ENCODE results near the gene CD19. TPM values are rescaled to one million over a fixed set of nuclear protein-coding genes. Genes with fewer than 3 reads are reported as not detected.
"Not testable (repeated sequence)": the region's sequence is repeated elsewhere in the genome, so short reads cannot be mapped to it uniquely, and the experiment has no call there.

CD19 gene
- total and polyA plus RNA-seq, 11 donors: 0.10 to 0.44 (median 0.22) TPM; not detected in 7

DNA sequence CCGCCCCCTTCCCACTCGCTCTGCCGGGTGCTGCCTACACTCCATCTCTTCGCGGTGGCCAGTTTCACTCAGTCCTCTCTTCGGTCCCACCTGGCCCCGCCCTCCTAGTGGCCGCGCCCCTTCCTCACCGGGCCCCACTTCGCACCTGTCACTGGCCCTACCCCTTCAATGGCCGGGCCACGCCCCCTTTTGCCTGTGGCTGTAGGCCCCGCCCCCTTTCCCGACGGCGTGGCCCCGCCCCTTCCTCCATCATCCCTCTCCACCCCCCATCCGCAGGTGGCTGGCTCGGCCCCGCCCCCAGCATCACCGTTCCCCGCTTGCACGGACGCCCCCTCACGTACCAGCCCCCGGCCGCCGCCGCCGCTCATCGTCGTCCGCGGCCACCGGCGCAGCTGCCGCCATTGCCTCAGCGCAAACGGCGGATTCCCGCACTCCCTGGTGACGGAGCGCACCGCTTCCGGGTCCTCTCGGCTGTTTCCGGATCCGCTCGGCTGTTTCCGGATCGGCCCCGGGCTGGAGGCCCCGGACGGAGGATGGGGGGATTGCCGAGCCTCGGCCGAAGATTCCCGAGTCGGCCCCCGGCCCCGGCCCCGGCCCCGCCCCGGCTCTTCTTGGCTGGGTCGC, 6.9 kb upstream of the CD19 start, which contains the start of gene RABEP2:
RABEP2 (minus strand) TSS at position 477 of the 624 bp plus-strand sequence; CDS start at position 402, 75 bp downstream.
- peak in 1 of 2 donors; percentile 27 for TF ChIP-seq POLR2A (IDR thresholded peaks at IDR 0.05)
- TF ChIP-seq, protein P1, sequence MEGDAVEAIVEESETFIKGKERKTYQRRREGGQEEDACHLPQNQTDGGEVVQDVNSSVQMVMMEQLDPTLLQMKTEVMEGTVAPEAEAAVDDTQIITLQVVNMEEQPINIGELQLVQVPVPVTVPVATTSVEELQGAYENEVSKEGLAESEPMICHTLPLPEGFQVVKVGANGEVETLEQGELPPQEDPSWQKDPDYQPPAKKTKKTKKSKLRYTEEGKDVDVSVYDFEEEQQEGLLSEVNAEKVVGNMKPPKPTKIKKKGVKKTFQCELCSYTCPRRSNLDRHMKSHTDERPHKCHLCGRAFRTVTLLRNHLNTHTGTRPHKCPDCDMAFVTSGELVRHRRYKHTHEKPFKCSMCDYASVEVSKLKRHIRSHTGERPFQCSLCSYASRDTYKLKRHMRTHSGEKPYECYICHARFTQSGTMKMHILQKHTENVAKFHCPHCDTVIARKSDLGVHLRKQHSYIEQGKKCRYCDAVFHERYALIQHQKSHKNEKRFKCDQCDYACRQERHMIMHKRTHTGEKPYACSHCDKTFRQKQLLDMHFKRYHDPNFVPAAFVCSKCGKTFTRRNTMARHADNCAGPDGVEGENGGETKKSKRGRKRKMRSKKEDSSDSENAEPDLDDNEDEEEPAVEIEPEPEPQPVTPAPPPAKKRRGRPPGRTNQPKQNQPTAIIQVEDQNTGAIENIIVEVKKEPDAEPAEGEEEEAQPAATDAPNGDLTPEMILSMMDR (IDR thresholded peaks at IDR 0.05): no peak
- intact Hi-C loops (cut with DNase I): loop anchor here in 7 of 10 donors (1.0 to 10.0 kb wide), 10 partner anchors 20 to 103 kb away; partner anchors contain the start of genes SH2B1 (in 4 of the 7), ATP2A1 (in 1 of the 7), ATXN2L (in 1 of the 7) and NFATC2IP (in 1 of the 7)
- H3K4me1 ChIP-seq: peaks cover 0 to 14% (median 8%) of the 10 kb centered on the region in 12 donors

DNA sequence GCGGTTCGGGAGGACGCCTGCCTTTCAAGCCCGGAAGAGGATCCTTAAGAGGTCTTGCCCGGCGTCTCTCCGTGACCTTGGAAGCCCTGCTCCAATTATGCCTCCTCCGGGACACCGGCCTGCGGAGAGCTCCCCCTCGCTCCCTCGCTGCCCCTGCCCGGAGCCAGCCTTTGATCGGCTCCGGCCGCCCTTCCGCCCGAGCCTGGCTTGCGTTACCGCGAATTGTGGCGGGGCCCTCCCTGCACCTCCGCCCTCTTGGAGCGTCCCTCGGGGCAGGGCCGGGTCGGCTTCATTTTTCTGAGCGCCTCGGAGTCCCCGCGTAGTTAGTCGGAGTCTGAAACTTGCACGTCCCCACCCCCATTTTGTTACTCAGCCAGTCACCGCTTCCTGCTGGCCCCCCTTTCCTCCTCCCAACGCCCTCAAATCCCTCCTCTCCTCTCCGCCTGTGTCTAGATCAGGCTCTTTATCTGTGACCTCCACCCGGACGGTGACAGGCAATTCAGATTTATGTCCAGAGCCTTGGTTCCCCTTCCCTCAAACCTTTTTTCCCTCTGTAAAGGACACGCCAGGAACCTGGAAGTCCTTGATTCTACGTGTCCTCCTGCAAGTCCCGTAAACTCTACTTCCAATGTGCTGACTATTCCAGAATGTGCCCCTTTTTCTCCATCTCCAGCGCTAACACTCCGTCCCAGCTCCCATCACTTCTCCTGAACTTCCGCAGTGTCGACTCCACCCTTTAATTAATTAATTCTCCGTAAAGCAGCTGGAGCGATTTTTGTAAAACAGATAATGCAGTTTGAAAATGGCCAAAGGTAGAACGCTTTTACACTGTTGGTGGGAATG, 6.2 kb upstream of the CD19 start:
- Histone ChIP-seq H3K27ac (peak overlapping the region; percentile 87 to 100 (median 99)), H3K4me3 (peak overlapping the region; percentile 62 to 95 (median 83)), H3K27me3 (no peaks in the 10 kb centered on the region), H3K4me1 (peaks cover 0 to 14% (median 8%) of the 10 kb centered on the region in 12 donors), H3K36me3 (peaks cover 0 to 23% (median 4%) of the 10 kb centered on the region in 9 donors), H3K9me3 (no peaks in the 10 kb centered on the region)
- ATAC-seq (peak; percentile 73 to 83 (median 82)), DNase-seq (peak; percentile 86 to 90 (median 89))
- WGBS, 4 donors: 1 to 2% (median 1%) methylated on average over 23 to 48 of the region's 48 CpGs
- TF ChIP-seq, protein P1 (IDR thresholded peaks at IDR 0.05): peak in 1 of 12 donors; percentile 12
- TF ChIP-seq POLR2A (IDR thresholded peaks at IDR 0.05): peak in 1 of 2 donors; percentile 51
- intact Hi-C loops (cut with DNase I): loop anchor here in 5 of 10 donors (1.0 to 10.0 kb wide), 8 partner anchors 19 to 103 kb away; partner anchors contain the start of genes SH2B1 (in 4 of the 5), ATXN2L (in 1 of the 5), NFATC2IP (in 1 of the 5) and TUFM (in 1 of the 5)

More for the DNA sequence above, 6.9 kb upstream of the CD19 start, which contains the start of gene RABEP2:
- peak; percentile 93 to 98 (median 93) for DNase-seq
- ATAC-seq: peak; percentile 84 to 94 (median 94)
- WGBS, 4 donors: 1 to 4% (median 1%) methylated on average over 26 to 66 of the region's 66 CpGs
- Histone ChIP-seq H3K36me3 (peaks cover 0 to 26% (median 8%) of the 10 kb centered on the region in 9 donors), H3K4me3 (peak within 1 kb of the TSS; percentile 62 to 95 (median 83)), H3K27ac (peak within 1 kb of the TSS; percentile 87 to 100 (median 99)), H3K9me3 (no peaks in the 10 kb centered on the region), H3K27me3 (no peaks in the 10 kb centered on the region)

DNA sequence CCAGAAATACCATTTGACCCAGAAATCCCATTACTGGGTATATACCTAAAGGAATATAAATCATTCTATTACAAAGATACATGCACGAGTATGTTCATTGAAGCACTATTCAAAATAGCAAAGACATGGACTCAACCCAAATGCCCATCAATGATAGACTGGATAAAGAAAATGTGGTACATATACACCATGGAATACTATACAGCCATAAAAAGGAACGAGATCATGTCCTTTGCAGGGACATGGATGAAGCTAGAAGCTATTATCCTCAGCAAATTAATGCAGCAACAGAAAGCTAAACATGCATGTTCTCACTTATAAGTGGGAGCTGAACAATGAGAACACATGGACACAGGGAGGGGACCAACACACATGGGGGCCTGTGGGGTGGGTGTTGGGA, 5.5 kb upstream of the CD19 start:
- intact Hi-C loops (cut with DNase I): loop anchor here in 3 of 10 donors (5.0 to 10.0 kb wide), 3 partner anchors 61 to 104 kb away; partner anchors contain the start of genes SH2B1 (in 3 of the 3) and ATXN2L (in 1 of the 3)

DNA sequence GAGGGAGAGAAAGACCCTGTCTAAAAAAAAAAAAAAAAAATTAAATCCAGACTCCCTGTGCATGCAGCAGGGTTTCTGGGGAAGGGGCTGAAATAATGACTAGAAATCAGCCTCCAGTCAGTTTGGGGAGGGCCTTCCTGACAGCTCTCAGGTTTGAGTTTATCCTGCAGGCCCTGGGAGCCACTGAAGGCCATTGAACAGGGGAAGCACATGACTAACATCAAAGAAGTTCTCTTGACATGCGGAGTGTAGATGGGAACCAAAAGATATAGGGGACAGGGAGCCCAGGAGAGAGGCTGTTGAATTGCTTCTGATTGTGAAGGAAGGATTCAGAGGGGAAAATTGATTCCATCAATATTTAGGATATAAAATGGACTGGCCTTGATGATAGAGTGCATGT, 4.0 kb upstream of the CD19 start:
- H3K27me3 ChIP-seq: no peaks in the 10 kb centered on the region
- H3K9me3 ChIP-seq: no peaks in the 10 kb centered on the region
- no peak for DNase-seq
- H3K27ac ChIP-seq: no peak overlapping the region
- no peak for ATAC-seq
- H3K36me3 ChIP-seq: peaks cover 0 to 5% (median 0%) of the 10 kb centered on the region in 9 donors
- peaks cover 0 to 18% (median 8%) of the 10 kb centered on the region in 12 donors for H3K4me1 ChIP-seq
- no peak overlapping the region for H3K4me3 ChIP-seq
- WGBS, 4 donors: 74 to 87% (median 81%) methylated on average over 1 of the region's 1 CpG
- no peak for TF ChIP-seq POLR2A (IDR thresholded peaks at IDR 0.05)
- intact Hi-C loops (cut with DNase I): loop anchor here in 3 of 10 donors (5.0 to 10.0 kb wide), 3 partner anchors 63 to 106 kb away; partner anchors contain the start of genes SH2B1 (in 3 of the 3) and ATXN2L (in 1 of the 3)

More for the DNA sequence above, 5.5 kb upstream of the CD19 start:
- Histone ChIP-seq H3K4me1 (peaks cover 0 to 18% (median 8%) of the 10 kb centered on the region in 12 donors), H3K36me3 (peaks cover 0 to 16% (median under 1%) of the 10 kb centered on the region in 9 donors), H3K4me3 (peak overlapping the region in 10 of 12 donors; percentile 62 to 95 (median 84)), H3K27ac (peak overlapping the region in 11 of 12 donors; percentile 90 to 100 (median 99))
- not testable (repeated sequence) for H3K27me3 ChIP-seq, H3K9me3 ChIP-seq, ATAC-seq, DNase-seq
- 62 to 80% (median 74%) methylated on average over 2 of the region's 2 CpGs for WGBS, 4 donors
